Cerebellar nuclear complex (tissue), 1 donor: ENCODE results near the gene LIMK1.
"Not testable (repeated sequence)": the region's sequence is repeated elsewhere in the genome, so short reads cannot be mapped to it uniquely, and the experiment has no call there.

Experiments
- DNase-seq, 2 experiments: peaks; one replicate each; lab custom pipeline; 2025; lab: John Stamatoyannopoulos, UW

The LIMK1 gene

DNA sequence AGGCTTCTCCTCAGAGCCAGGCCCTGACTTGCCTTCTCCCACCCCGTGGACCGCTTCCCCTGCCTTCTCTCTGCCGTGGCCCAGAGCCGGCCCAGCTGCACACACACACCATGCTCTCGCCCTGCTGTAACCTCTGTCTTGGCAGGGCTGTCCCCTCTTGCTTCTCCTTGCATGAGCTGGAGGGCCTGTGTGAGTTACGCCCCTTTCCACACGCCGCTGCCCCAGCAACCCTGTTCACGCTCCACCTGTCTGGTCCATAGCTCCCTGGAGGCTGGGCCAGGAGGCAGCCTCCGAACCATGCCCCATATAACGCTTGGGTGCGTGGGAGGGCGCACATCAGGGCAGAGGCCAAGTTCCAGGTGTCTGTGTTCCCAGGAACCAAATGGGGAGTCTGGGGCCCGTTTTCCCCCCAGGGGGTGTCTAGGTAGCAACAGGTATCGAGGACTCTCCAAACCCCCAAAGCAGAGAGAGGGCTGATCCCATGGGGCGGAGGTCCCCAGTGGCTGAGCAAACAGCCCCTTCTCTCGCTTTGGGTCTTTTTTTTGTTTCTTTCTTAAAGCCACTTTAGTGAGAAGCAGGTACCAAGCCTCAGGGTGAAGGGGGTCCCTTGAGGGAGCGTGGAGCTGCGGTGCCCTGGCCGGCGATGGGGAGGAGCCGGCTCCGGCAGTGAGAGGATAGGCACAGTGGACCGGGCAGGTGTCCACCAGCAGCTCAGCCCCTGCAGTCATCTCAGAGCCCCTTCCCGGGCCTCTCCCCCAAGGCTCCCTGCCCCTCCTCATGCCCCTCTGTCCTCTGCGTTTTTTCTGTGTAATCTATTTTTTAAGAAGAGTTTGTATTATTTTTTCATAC is 38.0 kb downstream of the LIMK1 start:
- DNase-seq: no peak

DNA sequence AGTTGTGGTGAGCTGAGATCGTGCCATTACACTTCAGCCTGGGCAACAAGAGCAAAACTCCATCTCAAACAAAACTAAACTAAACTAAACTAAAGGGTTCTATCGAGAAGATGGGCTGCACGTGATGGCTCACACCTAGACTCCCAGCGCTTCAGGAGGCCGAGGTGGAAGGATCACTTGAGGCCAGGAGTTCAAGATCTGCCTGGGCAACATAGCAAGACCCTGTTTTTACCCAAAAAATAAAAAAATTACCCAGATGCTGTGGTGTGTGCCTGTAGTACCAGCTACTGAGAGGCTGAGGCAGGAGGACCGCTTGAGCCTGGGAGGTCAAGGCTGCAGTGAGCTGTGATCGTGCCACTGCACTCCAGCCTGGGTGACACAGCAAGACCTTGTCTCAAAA is 40.3 kb downstream of the LIMK1 start:
- not testable (repeated sequence) for DNase-seq

DNA sequence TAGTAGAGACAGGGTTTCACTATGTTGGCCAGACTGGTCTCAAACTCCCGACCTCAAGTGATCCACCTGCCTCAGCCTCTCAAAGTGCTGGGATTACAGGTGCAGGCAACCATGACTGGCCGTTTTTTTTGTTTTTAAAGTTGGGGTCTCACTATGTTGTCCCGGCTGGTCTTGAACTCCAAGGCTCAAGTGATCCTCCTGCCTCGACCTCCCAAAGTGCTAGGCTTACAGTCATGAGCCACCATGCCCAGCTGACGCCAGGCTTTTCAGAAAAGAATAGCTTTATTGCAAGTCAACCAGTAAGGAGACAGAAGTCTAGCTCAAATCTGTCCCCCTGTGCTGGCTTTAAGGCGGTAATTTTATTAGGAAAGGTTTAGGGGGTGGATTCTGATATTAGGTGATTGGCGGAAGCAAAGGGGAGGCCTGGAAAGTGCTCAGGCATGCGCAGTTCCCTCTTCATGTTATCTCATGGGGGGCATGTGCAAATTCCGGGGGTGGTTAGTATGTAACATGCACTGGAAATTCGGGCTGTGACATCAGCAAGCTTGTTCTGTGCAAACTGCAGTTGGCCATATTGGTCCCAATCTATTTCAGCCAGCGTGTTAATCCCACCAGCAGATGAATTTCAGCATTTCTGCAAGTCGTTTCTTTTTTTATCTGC is 42.7 kb downstream of the LIMK1 start:
- DNase-seq: no peak

DNA sequence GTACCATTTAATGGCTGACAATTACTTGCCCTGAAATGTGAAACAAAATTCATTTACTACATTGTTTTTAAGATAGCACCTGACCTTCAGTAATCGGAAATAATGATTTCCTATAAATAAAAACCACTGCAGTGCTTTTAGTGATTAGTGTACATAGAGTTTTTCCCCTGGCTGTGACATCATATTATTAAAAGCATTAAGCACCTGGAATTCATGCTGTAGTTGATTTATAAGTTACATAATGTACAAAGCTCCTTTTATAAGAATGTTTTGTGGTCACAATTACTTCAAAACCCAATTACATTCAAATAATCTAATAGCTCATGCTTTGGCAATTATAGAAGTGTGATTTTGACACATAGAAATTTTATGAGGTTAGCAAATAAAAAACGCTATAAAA is 46.3 kb downstream of the LIMK1 start:
- DNase-seq: no peak

DNA sequence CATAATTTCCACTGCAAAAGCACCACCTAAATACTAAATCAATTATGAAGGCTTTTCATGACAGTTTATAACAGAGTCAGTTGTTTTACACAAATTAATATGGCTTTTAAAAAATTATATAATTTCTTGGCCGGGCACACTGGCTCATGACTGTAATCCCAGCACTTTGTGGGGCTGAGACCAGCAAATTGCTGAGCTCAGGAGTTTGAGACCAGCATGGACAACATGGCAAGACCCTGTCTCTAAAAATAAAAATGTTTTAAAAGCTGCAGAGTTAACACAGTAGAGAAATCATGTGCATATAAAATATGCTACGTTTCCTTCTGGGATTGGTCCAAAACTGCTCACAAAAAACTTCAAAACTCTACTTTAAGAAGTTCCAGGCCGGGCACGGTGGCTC is 46.9 kb downstream of the LIMK1 start:
- no peak for DNase-seq

DNA sequence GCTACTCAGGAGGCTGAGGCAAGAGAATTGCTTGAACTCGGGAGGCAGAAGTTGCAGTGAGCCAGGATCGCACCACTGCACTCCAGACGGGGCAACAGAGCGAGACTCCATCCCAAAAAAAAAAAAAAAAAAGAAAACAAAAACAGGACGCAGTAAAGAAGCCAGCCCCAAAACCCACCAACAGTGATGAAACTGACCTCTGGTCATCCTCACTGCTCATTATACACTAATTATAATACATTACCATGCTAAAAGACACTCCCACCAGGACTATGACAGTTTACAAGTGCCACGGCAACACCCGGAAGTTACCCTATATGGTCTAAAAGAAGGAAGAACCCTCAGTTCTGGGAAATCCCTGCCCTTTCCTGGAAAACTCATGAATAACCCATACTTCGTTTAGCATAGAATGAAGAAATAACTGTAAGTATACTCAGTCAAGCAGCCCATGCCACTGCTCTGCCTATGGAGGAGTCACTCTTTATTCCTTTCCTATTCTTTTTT is 50.6 kb downstream of the LIMK1 start:
- DNase-seq: no peak

DNA sequence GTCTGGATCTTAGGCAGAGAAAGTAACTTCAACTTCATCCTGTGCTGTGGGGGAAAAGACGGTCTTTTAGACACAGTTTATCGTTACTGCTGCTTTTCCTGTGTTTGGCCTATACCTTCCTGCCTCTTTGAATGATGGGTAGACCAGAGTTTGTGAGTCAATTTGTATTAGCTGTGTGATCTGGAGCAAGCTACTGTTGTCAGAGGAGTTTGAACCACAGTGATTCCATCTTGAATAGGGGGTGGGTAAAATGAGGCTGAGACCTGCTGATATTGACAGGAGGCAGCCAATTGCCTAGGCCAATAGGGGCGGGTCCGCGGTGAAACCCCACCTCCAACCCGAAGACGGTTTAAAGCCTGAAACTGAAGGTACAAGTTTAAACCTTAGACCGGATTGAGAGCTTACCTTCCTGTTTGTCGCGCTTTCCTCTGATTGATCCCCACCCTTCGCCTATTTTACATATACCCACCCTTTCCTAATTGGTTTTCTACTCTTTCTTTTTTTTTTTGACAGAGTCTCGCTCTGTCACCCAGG is 54.8 kb downstream of the LIMK1 start:
- DNase-seq: no peak

DNA sequence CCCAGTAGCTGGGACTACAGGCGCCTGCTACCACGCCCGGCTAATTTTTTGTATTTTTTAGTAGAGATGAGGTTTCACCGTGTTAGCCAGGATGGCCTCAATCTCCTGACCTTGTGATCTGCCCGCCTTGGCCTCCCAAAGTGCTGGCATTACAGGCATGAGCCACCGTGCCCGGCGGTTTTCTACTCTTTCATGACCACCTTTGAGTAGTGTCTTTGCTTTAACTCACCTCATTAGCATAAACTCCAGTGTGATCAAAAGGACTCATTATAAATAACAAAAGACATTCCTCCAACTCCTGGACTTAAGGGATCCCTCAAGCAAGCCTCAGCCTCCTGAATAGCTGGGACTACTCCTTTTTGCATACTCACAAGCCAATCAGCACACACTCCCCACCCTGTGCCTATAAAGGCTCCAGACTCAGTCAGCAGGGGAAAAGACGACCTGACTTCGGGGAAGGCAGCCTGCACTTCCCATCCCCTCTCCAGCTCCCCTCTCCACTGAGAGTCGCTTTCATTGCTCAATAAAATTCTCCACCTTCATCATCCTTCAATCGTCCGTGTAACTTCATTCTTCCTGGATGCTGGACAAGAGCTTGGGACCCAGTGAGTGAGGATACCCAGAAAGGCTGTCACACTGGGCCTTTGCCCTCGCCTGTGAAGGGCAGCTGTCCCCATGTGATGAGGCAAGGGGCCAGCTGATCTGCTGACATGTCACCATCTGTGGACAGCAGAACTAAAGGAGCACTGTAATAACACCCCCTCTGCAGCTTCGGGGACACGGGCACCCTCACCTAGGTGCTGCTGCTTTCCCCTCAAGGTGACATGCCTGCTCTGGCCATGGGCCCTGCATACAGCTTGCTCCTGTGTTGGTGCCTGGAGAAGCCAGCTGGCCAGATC is 55.6 kb downstream of the LIMK1 start:
- DNase-seq: no peak

DNA sequence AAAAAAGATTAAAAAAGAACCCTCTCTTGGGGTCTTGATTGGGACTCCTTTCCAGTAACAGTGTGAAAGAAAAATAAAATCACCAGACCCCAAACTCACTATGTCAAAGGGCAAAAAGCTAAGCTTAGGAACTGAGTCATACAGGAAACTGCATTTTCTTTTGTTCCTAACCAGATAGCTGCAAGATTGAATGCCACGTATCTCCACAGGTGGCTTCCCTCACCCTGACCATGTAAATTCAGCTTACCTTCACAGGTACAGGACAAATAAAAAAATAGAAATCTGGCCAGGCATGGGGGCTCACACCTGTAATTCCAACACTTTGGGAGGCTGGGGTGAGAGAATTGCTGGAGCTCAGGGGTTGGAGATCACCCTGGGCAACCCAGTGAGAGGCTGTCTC is 58.1 kb downstream of the LIMK1 start:
- DNase-seq: no peak

DNA sequence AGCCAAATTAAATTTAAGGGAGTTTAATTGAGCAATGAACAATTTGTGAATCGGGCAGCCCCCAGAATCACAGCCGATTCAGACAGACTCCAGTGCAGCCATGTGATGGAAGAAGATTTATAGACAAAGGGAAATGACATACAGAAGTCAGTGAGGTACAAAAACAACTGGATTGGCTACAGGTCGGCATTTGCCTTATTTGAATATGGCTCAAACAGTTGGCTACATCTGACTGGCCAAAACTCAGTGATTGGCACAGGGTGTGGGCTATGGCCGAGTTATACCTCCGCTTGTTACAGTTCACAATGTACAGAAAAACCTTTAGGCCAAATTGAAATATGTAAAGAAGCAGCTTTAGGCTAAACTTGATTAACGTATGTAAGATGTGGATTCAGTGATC is 59.8 kb downstream of the LIMK1 start:
- no peak for DNase-seq

DNA sequence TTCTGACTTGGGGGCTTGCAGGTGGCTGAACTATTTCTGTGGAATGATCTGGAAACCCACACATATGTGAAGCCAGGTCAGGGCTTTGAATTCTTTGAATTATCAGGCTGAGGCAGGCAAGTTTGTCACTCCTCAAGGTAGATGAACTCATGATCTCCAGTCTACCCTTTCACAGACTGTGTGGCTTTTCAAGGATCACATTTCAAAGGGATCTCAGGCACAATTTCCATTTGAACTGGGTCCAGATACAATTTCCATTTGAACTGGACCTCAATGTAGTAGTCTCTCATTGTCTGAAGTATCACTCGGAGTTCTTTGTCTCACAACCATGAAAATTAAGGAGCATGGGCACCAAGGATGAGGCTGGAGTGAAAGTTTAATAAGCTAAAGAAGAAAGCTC is 64.9 kb downstream of the LIMK1 start:
- DNase-seq: no peak

DNA sequence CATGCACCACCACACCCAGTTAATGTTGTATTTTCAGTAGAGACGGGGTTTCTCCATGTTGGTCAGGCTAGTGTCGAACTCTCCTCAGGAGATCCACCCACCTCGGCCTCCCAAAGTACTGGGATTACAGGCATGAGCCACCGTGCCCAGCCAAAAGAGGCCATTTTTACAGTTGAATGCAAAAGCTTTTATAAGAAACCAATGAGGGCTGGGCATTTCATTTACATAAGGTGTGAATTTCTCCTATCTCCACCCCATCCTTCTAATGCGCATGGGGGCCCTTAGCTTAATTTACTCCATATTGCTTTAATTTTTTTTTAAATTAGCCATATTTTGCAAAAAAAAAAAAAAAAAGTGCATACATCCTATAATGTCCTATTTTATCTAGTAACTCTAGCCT is 65.5 kb downstream of the LIMK1 start:
- no peak for DNase-seq

DNA sequence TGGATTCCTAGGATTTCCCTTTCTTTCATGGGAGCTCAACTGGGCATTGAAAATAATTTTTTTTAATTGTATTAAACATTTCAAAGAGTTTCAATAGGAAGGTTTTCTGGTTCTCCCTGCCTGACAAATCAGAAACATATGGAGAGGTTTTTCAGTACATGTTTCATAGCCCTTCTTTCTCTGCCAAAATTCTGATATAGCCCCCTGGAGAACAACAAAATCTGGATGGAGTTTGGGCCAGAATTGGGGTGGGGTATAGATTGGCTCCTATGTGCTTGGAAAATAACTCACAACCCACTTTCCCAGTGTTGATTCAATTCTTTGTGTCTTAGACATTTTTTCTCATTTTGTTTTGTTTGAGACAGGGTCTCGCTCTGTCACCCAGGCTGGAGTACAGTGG is 66.0 kb downstream of the LIMK1 start:
- no peak for DNase-seq

DNA sequence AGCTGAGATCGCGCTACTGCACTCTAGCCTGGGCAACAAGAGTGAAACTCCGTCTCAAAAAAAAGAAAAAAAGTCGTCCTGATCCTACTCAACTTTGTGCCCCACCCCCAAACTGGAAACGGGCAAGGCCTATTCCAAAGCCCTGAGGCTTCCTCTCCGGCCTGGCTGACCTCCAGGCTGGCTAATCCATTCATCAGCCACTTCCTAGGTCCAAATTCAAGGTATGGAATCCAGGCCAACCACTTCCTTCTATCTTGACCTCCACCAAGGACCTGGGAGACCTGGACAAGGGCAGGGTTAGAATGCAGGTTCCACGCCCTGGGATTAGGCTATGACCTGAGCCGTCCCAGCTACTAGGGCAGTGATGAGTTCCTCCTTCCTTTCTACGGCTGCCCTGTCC is 70.1 kb downstream of the LIMK1 start:
- no peak for DNase-seq

DNA sequence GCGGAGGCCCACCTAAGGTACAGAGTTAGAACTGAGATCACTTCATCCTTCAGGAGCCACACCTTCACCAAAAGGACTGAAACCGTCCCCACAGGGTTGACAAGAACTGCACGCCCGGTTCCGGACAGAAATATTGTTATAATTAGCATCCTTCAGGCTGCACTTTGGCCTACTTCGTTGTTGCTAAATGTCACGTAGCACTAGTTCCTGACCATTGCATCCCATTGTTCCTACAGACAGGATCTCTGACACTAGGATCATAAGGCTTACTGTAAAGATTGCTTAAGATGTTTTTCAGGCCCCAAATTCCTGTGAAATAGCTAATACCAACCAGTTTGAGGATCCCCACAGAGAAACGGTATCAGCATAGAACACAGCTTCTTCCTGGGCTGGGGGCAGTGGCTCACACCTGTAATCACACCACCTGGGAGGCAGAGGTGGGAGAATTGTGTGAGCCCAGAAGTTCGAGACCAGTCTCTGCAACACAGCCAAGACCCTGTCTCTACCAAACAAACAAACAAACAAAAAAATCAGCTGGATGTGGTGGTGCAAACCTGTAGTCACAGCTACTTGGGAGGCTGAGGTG is 72.3 kb downstream of the LIMK1 start:
- no peak for DNase-seq

DNA sequence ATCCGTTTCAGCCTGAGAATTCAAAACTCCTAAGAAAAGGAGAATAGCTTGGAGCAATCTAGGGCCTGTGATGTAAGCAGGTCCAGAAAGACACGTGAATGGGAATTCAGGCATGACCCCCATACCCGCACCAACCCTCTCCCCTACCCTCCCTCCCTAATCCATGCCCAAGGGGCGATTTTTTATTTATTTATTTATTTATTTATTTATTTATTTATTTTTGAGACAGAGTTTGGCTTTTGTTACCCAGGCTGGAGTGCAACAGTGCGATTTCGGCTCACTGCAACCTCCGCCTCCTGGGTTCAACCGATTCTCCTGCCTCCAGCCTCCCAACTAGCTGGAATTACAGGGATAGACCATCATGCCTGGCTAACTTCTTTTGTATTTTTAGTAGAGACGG is 74.0 kb downstream of the LIMK1 start:
- DNase-seq: no peak

DNA sequence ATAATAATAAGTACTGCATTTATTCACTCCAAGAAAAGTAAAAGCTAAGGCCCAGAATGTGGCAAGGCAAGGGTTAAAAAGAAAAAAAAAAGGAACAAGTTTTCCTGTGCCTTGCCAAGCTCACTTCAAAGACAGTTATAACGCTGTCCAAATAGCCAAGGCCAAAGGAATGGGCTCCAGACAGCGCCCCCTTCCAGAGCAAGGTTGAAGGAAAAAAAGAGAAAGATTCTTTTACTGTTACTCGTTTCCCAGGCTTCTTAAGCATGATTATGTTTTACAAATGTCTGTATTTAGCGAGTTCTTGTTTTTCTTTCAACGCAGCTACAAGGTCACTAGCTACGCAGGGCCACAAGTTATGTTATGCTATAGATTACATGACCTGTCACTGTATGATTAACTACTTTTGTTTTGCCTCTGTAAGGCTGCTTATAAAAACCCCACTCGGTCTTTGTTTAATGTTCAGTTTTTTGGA is 81.4 kb downstream of the LIMK1 start:
- DNase-seq: no peak

DNA sequence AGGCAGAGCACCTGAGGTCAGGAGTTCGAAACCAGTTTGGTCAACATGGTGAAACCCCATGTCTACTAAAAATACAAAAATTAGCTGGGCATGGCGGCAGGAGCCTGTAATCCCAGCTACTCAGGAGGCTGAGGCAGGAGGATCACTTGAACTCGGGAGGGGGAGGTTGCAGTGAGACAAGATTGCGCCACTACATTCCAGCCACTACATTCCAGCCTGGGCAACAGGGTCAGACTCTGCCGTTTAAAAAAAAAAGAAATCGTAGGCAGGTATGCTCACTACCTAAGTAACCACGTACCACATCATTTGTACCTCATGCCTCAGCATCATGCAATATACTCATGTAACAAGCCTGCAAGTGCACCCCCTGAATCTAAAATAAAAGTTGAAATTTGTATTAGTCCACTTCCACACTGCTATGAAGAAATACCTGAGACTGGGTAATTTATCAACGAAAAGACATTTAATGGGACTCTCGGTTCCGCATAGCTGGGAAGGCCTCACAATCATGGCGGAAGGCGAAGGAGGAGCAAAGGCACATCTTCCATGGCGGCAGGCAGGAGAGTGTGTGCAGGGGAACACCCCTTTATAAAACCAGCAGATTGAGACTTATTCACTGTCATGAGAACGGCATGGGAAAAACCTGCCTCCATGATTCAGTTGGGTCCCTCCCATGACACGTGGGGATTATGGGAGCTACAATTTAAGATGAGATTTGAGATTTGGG is 82.4 kb downstream of the LIMK1 start:
- DNase-seq: no peak

DNA sequence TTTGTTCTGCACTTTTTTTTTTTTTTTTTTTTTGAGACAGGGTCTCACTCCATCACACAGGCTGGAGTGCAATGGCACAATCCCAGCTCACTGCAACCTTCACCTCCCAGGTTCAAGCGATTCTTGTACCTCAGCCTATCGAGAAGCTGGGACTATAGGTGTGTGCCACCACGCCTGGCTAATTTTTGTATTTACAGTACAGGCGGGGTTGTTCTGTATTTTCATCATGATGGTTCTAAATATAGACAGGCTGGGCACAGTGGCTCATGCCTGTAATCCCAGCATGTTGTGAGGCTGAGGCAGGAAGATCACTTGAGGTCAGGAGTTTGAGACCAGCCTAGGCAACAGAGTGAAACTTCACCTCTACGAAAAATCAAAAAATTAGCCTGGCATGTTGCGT is 83.7 kb downstream of the LIMK1 start:
- DNase-seq: not testable (repeated sequence)
